IMR-90 (cell line): Measurements from ENCODE around the gene FGD5. TPM values are rescaled to one million over a fixed set of nuclear protein-coding genes. Genes with fewer than 3 reads are reported as not detected.

Experiments used
- ATAC-seq: fragments of 200-7000 bp; cut with Tn5 transposase; 2 replicates; pipeline ENCODE4 v1.9.1; 2020; ENCODE audit warnings: low read depth, mild to moderate bottlenecking, moderate library complexity
- BruUV-seq: library from RNA; stranded (reverse); fragments of 400-500 nt; replicated peaks from 2 replicates; lab custom pipeline; 2021; lab: Mats Ljungman, UMichigan
- CTCF ChIA-PET: fragments of 300-600 bp; formaldehyde crosslinking; extraction: SDS; loops from one replicate; lab custom pipeline; 2021; ENCODE audit warnings: antibody characterized with exemption; lab: Yijun Ruan, JAX
- POLR2A ChIA-PET: fragments of 300-600 bp; sonication (Branson Sonifier 250); formaldehyde crosslinking; loops from one replicate; lab custom pipeline; 2022; ENCODE audit warnings: antibody characterized with exemption; ENCODE audit not compliant: unreplicated experiment; lab: Charles Lee
- DNase-seq: peaks from one replicate; pipeline ENCODE4 v3.0.0; 2013
- H2AFZ ChIP-seq: replicated peaks from 2 replicates; pipeline ENCODE3; 2013; ENCODE audit warnings: low read length, mild to moderate bottlenecking; ENCODE audit not compliant: poor library complexity
- H2AK5ac ChIP-seq: 2 replicates; pipeline ENCODE4 v1.6.1; 2013; ENCODE audit warnings: low read depth, low read length, inconsistent platforms
- H2AK9ac ChIP-seq: replicated peaks from 2 replicates; pipeline ENCODE3; 2013; ENCODE audit warnings: mild to moderate bottlenecking, low read depth, low read length, moderate library complexity; ENCODE audit not compliant: poor library complexity
- H2BK120ac ChIP-seq: 2 replicates; pipeline ENCODE4 v1.6.1; 2013; ENCODE audit warnings: low read depth, low read length, inconsistent platforms
- H2BK15ac ChIP-seq: 3 replicates; pipeline ENCODE4 v1.6.1; 2013; ENCODE audit warnings: low read depth, low read length, inconsistent platforms
- H2BK20ac ChIP-seq: 2 replicates; pipeline ENCODE4 v1.6.1; 2013; ENCODE audit warnings: low read depth, mild to moderate bottlenecking, inconsistent platforms, low read length, moderate library complexity
- H2BK5ac ChIP-seq: 2 replicates; pipeline ENCODE4 v1.6.1; 2013; ENCODE audit warnings: mild to moderate bottlenecking, low read depth, low read length, inconsistent platforms; ENCODE audit not compliant: poor library complexity, severe bottlenecking
- H3K14ac ChIP-seq: replicated peaks from 2 replicates; pipeline ENCODE4 v1.6.1; 2013; ENCODE audit warnings: low read depth, low read length, inconsistent platforms
- H3K18ac ChIP-seq: 2 replicates; pipeline ENCODE4 v1.6.1; 2013; ENCODE audit warnings: low read depth, low read length, control low read depth
- H3K23ac ChIP-seq: 2 replicates; pipeline ENCODE4 v1.6.1; 2013; ENCODE audit warnings: low read depth, low read length, inconsistent platforms
- H3K27ac ChIP-seq: 2 replicates; pipeline ENCODE4 v1.5.1; 2013; ENCODE audit warnings: mild to moderate bottlenecking, control low read depth, low read length; ENCODE audit not compliant: insufficient read depth
- H3K27me3 ChIP-seq: 2 replicates; pipeline ENCODE4 v1.6.1; 2013; ENCODE audit warnings: low read length; ENCODE audit not compliant: control insufficient read depth, insufficient read depth
- H3K36me3 ChIP-seq: 2 replicates; pipeline ENCODE4 v1.6.1; 2013; ENCODE audit warnings: low read length, mixed read lengths; ENCODE audit not compliant: control insufficient read depth, insufficient read depth
- H3K4ac ChIP-seq: 2 replicates; pipeline ENCODE4 v1.6.1; 2013; ENCODE audit warnings: low read depth, low read length, inconsistent platforms
- H3K4me1 ChIP-seq: 2 replicates; pipeline ENCODE4 v1.6.1; 2013; ENCODE audit warnings: low read length, mixed read lengths; ENCODE audit not compliant: control insufficient read depth, insufficient read depth
- H3K4me2 ChIP-seq: 2 replicates; pipeline ENCODE4 v1.6.1; 2013; ENCODE audit warnings: low read depth, mild to moderate bottlenecking, control low read depth, low read length, moderate library complexity
- H3K4me3 ChIP-seq: 2 replicates; pipeline ENCODE4 v1.5.1; 2013; ENCODE audit warnings: low read depth, mild to moderate bottlenecking, control low read depth, low read length, moderate library complexity; ENCODE audit not compliant: insufficient read depth
- H3K56ac ChIP-seq: 2 replicates; pipeline ENCODE4 v1.6.1; 2013; ENCODE audit warnings: low read length, inconsistent platforms; ENCODE audit not compliant: insufficient read depth; ENCODE audit errors: extremely low read depth
- H3K79me1 ChIP-seq, 2 experiments: 2 replicates each; pipeline ENCODE4 v1.6.1; 2013; ENCODE audit warnings: low read length in 2 of 2, inconsistent platforms in 1 of 2, low read depth in 1 of 2
- H3K9ac ChIP-seq: 2 replicates; pipeline ENCODE4 v1.6.1; 2013; ENCODE audit warnings: low read depth, low read length, control low read depth
- H3K9me1 ChIP-seq: 2 replicates; pipeline ENCODE4 v1.6.1; 2013; ENCODE audit warnings: low read length, inconsistent platforms; ENCODE audit not compliant: insufficient read depth
- H3K9me3 ChIP-seq: 2 replicates; pipeline ENCODE4 v1.6.1; 2013; ENCODE audit warnings: low read length; ENCODE audit not compliant: control insufficient read depth, insufficient read depth
- H4K20me1 ChIP-seq: 2 replicates; pipeline ENCODE4 v1.6.1; 2013; ENCODE audit warnings: low read length, inconsistent platforms; ENCODE audit not compliant: insufficient read depth
- H4K5ac ChIP-seq: 2 replicates; pipeline ENCODE4 v1.6.1; 2013; ENCODE audit warnings: mild to moderate bottlenecking, low read depth, low read length, control low read depth
- H4K8ac ChIP-seq, 2 experiments: 2 replicates each; pipeline ENCODE4 v1.6.1; 2013; ENCODE audit warnings: low read depth in 2 of 2, low read length in 2 of 2, control low read depth in 1 of 2, inconsistent platforms in 1 of 2
- H4K91ac ChIP-seq: 2 replicates; pipeline ENCODE4 v1.6.1; 2013; ENCODE audit warnings: low read depth, low read length, inconsistent platforms; ENCODE audit not compliant: insufficient read depth
- ELK1 ChIP-seq: fragments of 150-350 bp; IDR thresholded peaks from 2 replicates; pipeline ENCODE4 v1.6.1; 2016; ENCODE audit warnings: low read depth, mild to moderate bottlenecking, low read length, moderate library complexity, borderline replicate concordance
- FOS ChIP-seq: fragments of 150-350 bp; IDR thresholded peaks from 2 replicates; pipeline ENCODE4 v1.6.1; 2016; ENCODE audit warnings: low read depth, low read length
- NFE2L2 ChIP-seq: fragments of 150-350 bp; IDR thresholded peaks from 2 replicates; pipeline ENCODE4 v1.6.1; 2016; ENCODE audit warnings: low read depth, mild to moderate bottlenecking, low read length
- SMC3 ChIP-seq: fragments of 150-350 bp; IDR thresholded peaks from 2 replicates; pipeline ENCODE4 v1.6.1; 2016; ENCODE audit warnings: low read depth, mild to moderate bottlenecking, antibody characterized with exemption, low read length, moderate library complexity
- WGBS, 2 experiments: methylation state at CpG; one replicate each; pipeline versions ENCODE4 v1.1.5 to v1.1.7; 2013; ENCODE audit warnings: missing lambda C conversion rate in 2 of 2; ENCODE audit not compliant: insufficient read length in 1 of 2; ENCODE audit errors: extremely low coverage in 2 of 2; 5-methylcytosine and 5-hydroxymethylcytosine counted together
- dilution Hi-C: fragments of 300-500 bp; cut with HindIII; formaldehyde crosslinking; loops from one replicate; pipeline ENCODE4 v1.14.3; 2018; ENCODE audit warnings: low sequenced_read_pairs; ENCODE audit not compliant: unreplicated experiment
- in situ Hi-C: fragments of 300-500 bp; cut with MboI; formaldehyde crosslinking; loops from 3 replicates; pipeline ENCODE4 v1.14.3; 2019; ENCODE audit warnings: low sequenced_read_pairs, inconsistent platforms, mixed read lengths
- intact Hi-C: fragments of 100-400 bp; cut with micrococcal nuclease; formaldehyde crosslinking; loops from 2 replicates; pipeline ENCODE4 v1.10.0; 2022
- polyA plus RNA-seq, 3 experiments: library from polyadenylated mRNA; depleted of rRNA; stranded (reverse); fragments of >200 nt; gene quantifications; 2 replicates each; pipeline ENCODE4 v1.2.3, GENCODE V29; 2012; ENCODE audit warnings: low replicate concordance in 1 of 3
- total RNA-seq: library from RNA; depleted of rRNA; stranded (reverse); fragments of >200 nt; gene quantifications from 2 replicates; pipeline ENCODE4 v1.2.3, GENCODE V29; 2012

FGD5 gene
- total and polyA plus RNA-seq, 2 of the 4 experiments (the other 2 are of a cell fraction), result not detected

DNA sequence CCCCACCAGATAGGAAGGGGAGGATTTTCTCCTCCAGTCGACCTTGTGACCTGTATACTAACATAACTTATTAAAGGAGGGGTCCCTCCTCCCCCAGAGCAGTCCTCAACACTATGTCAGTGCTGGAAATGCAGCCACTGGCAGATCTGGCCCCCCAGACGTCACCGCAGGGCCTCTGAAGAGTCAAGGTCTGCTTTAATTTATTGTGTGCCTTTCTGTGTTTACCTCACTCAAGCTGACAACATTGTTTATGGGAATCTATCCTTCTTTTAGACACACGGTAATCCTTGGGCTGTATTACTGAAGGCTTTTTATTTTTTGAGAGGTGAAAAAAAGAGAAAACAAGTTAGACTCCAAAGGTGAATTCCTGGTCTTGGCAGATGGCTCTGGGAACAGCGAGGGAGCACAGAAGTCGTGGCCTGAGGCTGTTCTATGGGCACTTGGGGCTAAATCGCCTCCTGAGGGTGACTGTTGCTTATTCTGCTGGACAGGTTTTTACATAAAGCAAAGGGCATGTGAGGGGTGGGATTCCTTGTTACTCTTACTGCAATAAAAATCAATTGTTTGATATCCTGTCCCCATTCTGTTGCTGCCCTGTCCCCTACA is 115.2 kb downstream of the FGD5 start:
- no peak overlapping the region for H3K23ac ChIP-seq
- H3K79me1 ChIP-seq, result no peaks in the 10 kb centered on the region; a peak in 1 of 4 replicates
- no peak overlapping the region for H3K4ac ChIP-seq
- no peak overlapping the region for H3K4me2 ChIP-seq
- H2BK15ac ChIP-seq, result no peak overlapping the region
- dilution Hi-C loops, result no loop called here
- no peak overlapping the region for H2BK120ac ChIP-seq
- H3K4me1 ChIP-seq, result no peaks in the 10 kb centered on the region
- in situ Hi-C loops, result loop anchor here (25.0 kb wide), 1 partner anchor 278 kb away; the partner anchor contains the start of gene CAPN7
- intact Hi-C loops, result no loop called here
- no peak overlapping the region for H4K5ac ChIP-seq
- no peak overlapping the region for H3K9ac ChIP-seq
- WGBS, 2 experiments, result no CpG with 5 or more reads among the region's 7 CpGs
- no peak overlapping the region for H2AK5ac ChIP-seq
- no peak overlapping the region for H2BK20ac ChIP-seq
- H3K9me1 ChIP-seq, result no peaks in the 10 kb centered on the region
- ChIA-PET POLR2A (no interaction called here), CTCF (no interaction called here)
- no TSS peak for BruUV-seq
- no peaks in the 10 kb centered on the region for H3K36me3 ChIP-seq
- no peaks in the 10 kb centered on the region for H4K20me1 ChIP-seq
- no peak overlapping the region for H2BK5ac ChIP-seq
- no peak for DNase-seq
- no peak overlapping the region for H2AFZ ChIP-seq
- H4K91ac ChIP-seq, result no peak overlapping the region
- TF ChIP-seq SMC3 (no peak), ELK1 (no peak), NFE2L2 (no peak), FOS (no peak)
- H3K56ac ChIP-seq, result no peak overlapping the region
- H3K27me3 ChIP-seq, result no peaks in the 10 kb centered on the region; the same call in 1 of the 2 replicates
- H3K4me3 ChIP-seq, result no peak overlapping the region
- H3K9me3 ChIP-seq, result no peaks in the 10 kb centered on the region
- H3K27ac ChIP-seq, result no peak overlapping the region
- no peak overlapping the region for H3K18ac ChIP-seq
- H4K8ac ChIP-seq, result no peak overlapping the region
- H2AK9ac ChIP-seq, result no peak overlapping the region
- no peak for ATAC-seq
- no peak overlapping the region for H3K14ac ChIP-seq
